ENCODE data around the gene TIMM23. TPM values are rescaled to one million over a fixed set of nuclear protein-coding genes. Genes with fewer than 3 reads are reported as not detected.

The TIMM23 gene
- total and polyA plus RNA-seq, 7 experiments from 2014 or later = 21.0 to 61.7 (median 25.8) TPM

DNA sequence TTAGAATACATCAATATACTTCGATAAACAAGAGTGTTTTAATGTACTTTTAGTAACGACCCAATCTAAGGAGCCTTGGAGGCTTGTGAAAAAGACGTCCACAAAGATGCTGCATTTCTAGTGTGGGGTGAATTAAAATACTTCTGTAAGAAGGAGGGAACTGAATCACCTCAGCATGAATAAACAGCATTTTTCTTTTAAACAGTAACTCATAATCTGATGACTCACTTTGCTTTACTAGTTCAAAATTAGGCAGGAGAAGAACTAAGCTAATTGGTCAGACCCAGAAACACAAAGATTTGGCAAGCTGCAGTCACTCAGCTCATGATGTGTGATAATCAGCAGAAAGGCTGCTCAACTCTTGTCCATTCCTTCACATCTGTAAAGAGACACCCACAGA, 33.9 kb downstream of the TIMM23 start:
- no peaks in the 10 kb centered on the region for H3K9me3 ChIP-seq (ENCODE audit: control insufficient read depth in 2 of 3, low read length in 3 of 3)
- H3K4me3 ChIP-seq (ENCODE audit: low read length) = no peak overlapping the region
- Mint-ChIP-seq H3K4me1 (peaks cover 0 to 3% (median 0%) of the 10 kb centered on the region in 7 donors), H3K4me3 (no peak overlapping the region), H3K27ac (peak overlapping the region in 3 of 9 donors; percentile 28 to 65 (median 64)), H3K9me3 (peaks cover 0 to 1% (median 0%) of the 10 kb centered on the region in 11 donors), H3K36me3 (peaks cover 11 to 54% (median 26%) of the 10 kb centered on the region in 5 donors), H3K27me3 (no peaks in the 10 kb centered on the region)
- no peaks in the 10 kb centered on the region for H3K27me3 ChIP-seq (ENCODE audit: control insufficient read depth in 2 of 2, insufficient read depth in 2 of 2, low read length in 2 of 2)
- intact Hi-C loops (cut with micrococcal nuclease) = no loop called here
- H3K27ac ChIP-seq (ENCODE audit: low read depth, low read length) = no peak overlapping the region
- H3K4me1 ChIP-seq (ENCODE audit: control insufficient read depth in 2 of 2, insufficient read depth in 2 of 2, low read length in 2 of 2) = no peaks in the 10 kb centered on the region
- ChIA-PET POLR2A (no interaction called here), CTCF (interaction anchor here (0.9 kb wide), 1 partner anchor 10 kb away, joined by 3 read pairs; no protein-coding TSS in a partner anchor)
- no peak for DNase-seq
- H3K36me3 ChIP-seq (ENCODE audit: control insufficient read depth in 2 of 3, insufficient read depth in 3 of 3, low read length in 3 of 3) = peaks cover 34 to 90% (median 53%) of the 10 kb centered on the region in 3 experiments
- ATAC-seq = no peak

DNA sequence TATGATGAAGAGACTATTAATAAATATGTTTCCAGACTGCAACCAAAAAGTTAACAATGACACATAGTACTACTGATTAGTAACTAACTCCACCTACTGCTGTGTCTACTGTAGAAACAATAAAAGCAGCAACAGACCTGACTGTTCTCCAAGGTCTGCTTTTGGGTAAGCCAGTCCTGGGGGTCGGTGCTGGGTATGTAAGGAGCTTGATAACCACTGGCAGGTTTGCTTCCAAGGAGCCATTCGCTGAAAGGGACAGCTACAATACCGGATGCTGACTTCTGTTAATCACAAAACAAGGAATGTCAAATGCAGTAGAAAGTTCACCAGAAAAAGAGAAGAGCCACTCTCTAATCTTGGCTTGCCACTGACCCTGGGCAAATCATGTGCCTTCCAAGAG, 40.5 kb downstream of the TIMM23 start:
- H3K9me3 Mint-ChIP-seq = peaks cover 0 to 1% (median 0%) of the 10 kb centered on the region in 11 donors
- no peak overlapping the region for H3K4me3 ChIP-seq (ENCODE audit: low read length)
- no peak overlapping the region for H3K27ac ChIP-seq (ENCODE audit: low read depth, low read length)
- peaks cover 3 to 18% (median 14%) of the 10 kb centered on the region in 7 donors for H3K4me1 Mint-ChIP-seq
- ATAC-seq (no peak), DNase-seq (no peak)
- intact Hi-C loops (cut with micrococcal nuclease) = no loop called here
- no peaks in the 10 kb centered on the region for H3K27me3 Mint-ChIP-seq
- CTCF ChIA-PET = no interaction called here
- H3K36me3 Mint-ChIP-seq = peaks cover 14 to 51% (median 29%) of the 10 kb centered on the region in 5 donors
- peak overlapping the region in 4 of 9 donors; percentile 14 to 31 (median 25) for H3K27ac Mint-ChIP-seq
- no peaks in the 10 kb centered on the region for H3K27me3 ChIP-seq (ENCODE audit: control insufficient read depth in 2 of 2, insufficient read depth in 2 of 2, low read length in 2 of 2)
- H3K4me3 Mint-ChIP-seq = no peak overlapping the region
- H3K36me3 ChIP-seq (ENCODE audit: control insufficient read depth in 2 of 3, insufficient read depth in 3 of 3, low read length in 3 of 3) = peaks cover 23 to 79% (median 63%) of the 10 kb centered on the region in 3 experiments
- H3K4me1 ChIP-seq (ENCODE audit: control insufficient read depth in 2 of 2, insufficient read depth in 2 of 2, low read length in 2 of 2) = no peaks in the 10 kb centered on the region
- no peaks in the 10 kb centered on the region for H3K9me3 ChIP-seq (ENCODE audit: control insufficient read depth in 2 of 3, low read length in 3 of 3)
- POLR2A ChIA-PET = interaction anchor here (0.8 kb wide), 1 partner anchor 17 kb away, joined by 3 read pairs; no protein-coding TSS in a partner anchor

DNA sequence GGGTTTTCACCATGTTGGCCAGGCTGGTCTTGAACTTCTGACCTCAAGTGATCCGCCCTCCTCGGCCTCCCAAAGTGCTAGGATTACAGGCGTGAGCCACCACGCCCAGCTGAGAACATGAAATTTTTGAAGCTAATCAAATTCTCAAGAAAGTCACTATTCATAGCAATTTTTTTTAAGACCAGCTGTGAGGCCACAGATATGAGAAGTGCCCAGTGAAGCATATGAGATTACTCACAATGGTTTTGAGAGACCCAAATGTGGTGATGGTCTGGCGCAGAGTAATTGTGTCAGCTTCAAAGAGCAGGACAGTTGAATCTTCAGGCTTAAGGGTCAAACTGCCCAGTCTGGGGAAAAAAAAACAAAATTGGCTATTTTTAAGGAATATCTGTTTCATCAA, 41.9 kb downstream of the TIMM23 start:
- Mint-ChIP-seq H3K4me1 (peaks cover 14 to 33% (median 25%) of the 10 kb centered on the region in 7 donors), H3K27me3 (no peaks in the 10 kb centered on the region), H3K27ac (peak overlapping the region in 3 of 9 donors; percentile 44 to 89 (median 65)), H3K4me3 (no peak overlapping the region), H3K36me3 (peaks cover 9 to 41% (median 19%) of the 10 kb centered on the region in 5 donors), H3K9me3 (peaks cover 0 to 1% (median 0%) of the 10 kb centered on the region in 11 donors)
- Histone ChIP-seq H3K4me1 (ENCODE audit: control insufficient read depth in 2 of 2, insufficient read depth in 2 of 2, low read length in 2 of 2) (peaks cover 7 to 9% of the 10 kb centered on the region in 2 donors), H3K4me3 (ENCODE audit: low read length) (no peak overlapping the region), H3K27me3 (ENCODE audit: control insufficient read depth in 2 of 2, insufficient read depth in 2 of 2, low read length in 2 of 2) (no peaks in the 10 kb centered on the region), H3K9me3 (ENCODE audit: control insufficient read depth in 2 of 3, low read length in 3 of 3) (no peaks in the 10 kb centered on the region), H3K27ac (ENCODE audit: low read depth, low read length) (no peak overlapping the region), H3K36me3 (ENCODE audit: control insufficient read depth in 2 of 3, insufficient read depth in 3 of 3, low read length in 3 of 3) (peaks cover 16 to 64% (median 49%) of the 10 kb centered on the region in 3 experiments)
- ATAC-seq = no peak
- intact Hi-C loops (cut with micrococcal nuclease) = no loop called here
- ChIA-PET CTCF (no interaction called here), POLR2A (no interaction called here)
- DNase-seq = no peak

DNA sequence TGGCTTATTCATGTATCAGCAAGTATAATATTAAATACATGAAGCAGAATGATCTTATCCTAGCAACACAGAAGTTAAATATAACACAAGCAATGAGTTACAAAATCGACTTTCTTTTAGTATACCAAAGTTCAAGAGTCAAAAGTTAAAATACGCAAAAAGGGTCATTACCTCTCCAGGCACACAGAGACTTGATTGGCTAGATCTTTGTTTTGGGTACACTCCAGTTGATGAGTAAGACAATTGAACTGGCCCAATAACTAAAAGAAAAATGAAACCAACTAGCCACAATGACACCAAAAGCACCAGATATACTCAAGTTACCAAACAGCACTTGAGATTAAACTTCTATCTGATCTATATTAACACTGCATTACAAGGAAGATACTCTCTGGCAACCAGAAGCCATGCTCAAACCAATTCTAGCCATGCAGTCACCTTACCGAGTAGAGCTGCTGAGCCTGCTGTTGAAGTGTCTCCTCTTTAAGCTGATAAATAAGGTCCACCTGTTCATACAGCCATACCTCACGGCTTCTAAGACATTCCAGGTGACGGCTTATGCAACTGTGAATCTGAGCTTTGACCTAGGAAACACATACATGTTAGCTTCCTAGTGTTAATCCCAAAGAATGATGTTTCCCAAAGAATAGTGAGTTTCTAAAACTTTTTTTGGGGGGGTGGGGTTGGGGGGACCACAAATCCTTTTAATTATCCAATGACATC, 42.6 kb downstream of the TIMM23 start:
- Mint-ChIP-seq H3K27me3 (no peaks in the 10 kb centered on the region), H3K36me3 (peaks cover 9 to 35% (median 14%) of the 10 kb centered on the region in 5 donors), H3K9me3 (peaks cover 0 to 1% (median 0%) of the 10 kb centered on the region in 11 donors), H3K4me3 (no peak overlapping the region), H3K27ac (peak overlapping the region in 4 of 9 donors; percentile 5 to 89 (median 60)), H3K4me1 (peaks cover 20 to 39% (median 32%) of the 10 kb centered on the region in 7 donors)
- ChIA-PET POLR2A (no interaction called here), CTCF (no interaction called here)
- no peak for DNase-seq
- H3K27ac ChIP-seq (ENCODE audit: low read depth, low read length) = no peak overlapping the region
- no peak for ATAC-seq
- H3K4me3 ChIP-seq (ENCODE audit: low read length) = no peak overlapping the region
- no peaks in the 10 kb centered on the region for H3K27me3 ChIP-seq (ENCODE audit: control insufficient read depth in 2 of 2, insufficient read depth in 2 of 2, low read length in 2 of 2)
- intact Hi-C loops (cut with micrococcal nuclease) = no loop called here
- H3K36me3 ChIP-seq (ENCODE audit: control insufficient read depth in 2 of 3, insufficient read depth in 3 of 3, low read length in 3 of 3) = peaks cover 16 to 58% (median 44%) of the 10 kb centered on the region in 3 experiments
- H3K4me1 ChIP-seq (ENCODE audit: control insufficient read depth in 2 of 2, insufficient read depth in 2 of 2, low read length in 2 of 2) = peaks cover 11 to 13% of the 10 kb centered on the region in 2 donors
- no peaks in the 10 kb centered on the region for H3K9me3 ChIP-seq (ENCODE audit: control insufficient read depth in 2 of 3, low read length in 3 of 3)

DNA sequence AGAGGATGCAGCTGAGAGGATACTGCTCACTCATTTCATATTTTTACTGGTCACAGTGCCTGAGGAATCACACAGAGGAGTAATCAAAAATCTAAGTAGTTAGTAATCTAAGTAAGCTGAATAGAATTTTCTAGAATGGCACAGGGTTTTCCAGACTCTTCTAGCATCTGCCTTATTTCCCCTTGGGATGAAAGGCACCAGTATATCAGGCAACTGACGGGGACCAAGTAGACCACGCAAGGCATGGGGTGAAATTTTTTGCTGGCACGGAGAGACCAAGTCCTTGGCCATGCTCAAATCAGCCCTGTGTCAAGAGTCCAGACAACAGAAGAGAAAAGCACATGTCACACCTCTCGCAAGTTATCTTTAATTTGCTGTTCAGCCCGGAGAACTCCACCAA, 43.9 kb downstream of the TIMM23 start:
- peaks cover 12 to 20% of the 10 kb centered on the region in 2 donors for H3K4me1 ChIP-seq (ENCODE audit: control insufficient read depth in 2 of 2, insufficient read depth in 2 of 2, low read length in 2 of 2)
- Mint-ChIP-seq H3K27ac (peak overlapping the region in 6 of 9 donors; percentile 12 to 89 (median 62)), H3K4me3 (no peak overlapping the region), H3K4me1 (peaks cover 26 to 53% (median 45%) of the 10 kb centered on the region in 7 donors), H3K9me3 (no peaks in the 10 kb centered on the region), H3K27me3 (no peaks in the 10 kb centered on the region), H3K36me3 (peaks cover 3 to 25% (median 14%) of the 10 kb centered on the region in 5 donors)
- CTCF ChIA-PET = interaction anchor here (1.4 kb wide), 1 partner anchor 10 kb away, joined by 3 read pairs; no protein-coding TSS in a partner anchor
- intact Hi-C loops (cut with micrococcal nuclease) = no loop called here
- POLR2A ChIA-PET = no interaction called here
- no peaks in the 10 kb centered on the region for H3K27me3 ChIP-seq (ENCODE audit: control insufficient read depth in 2 of 2, insufficient read depth in 2 of 2, low read length in 2 of 2)
- no peak overlapping the region for H3K27ac ChIP-seq (ENCODE audit: low read depth, low read length)
- H3K4me3 ChIP-seq (ENCODE audit: low read length) = no peak overlapping the region
- ATAC-seq (no peak), DNase-seq (no peak)
- no peaks in the 10 kb centered on the region for H3K9me3 ChIP-seq (ENCODE audit: control insufficient read depth in 2 of 3, low read length in 3 of 3)
- H3K36me3 ChIP-seq (ENCODE audit: control insufficient read depth in 2 of 3, insufficient read depth in 3 of 3, low read length in 3 of 3) = peaks cover 13 to 45% (median 34%) of the 10 kb centered on the region in 3 experiments

DNA sequence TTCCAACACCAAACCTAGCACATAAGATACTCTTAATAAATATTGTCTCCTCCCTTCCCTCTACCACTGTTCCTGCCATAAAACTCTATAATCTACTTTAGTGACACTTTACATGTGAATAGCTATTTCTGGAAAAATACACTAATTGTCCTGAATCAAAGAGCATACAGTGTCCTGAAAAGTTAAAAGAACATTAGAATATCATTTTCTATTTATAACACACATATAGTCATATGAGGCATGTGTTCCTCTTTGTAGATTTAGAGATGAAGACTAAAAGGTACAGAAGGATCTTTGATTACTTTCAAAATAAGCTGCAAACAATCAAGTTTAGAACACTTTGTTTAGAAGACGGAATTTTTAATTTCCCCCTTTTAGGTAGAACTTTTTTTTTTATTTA, 44.5 kb downstream of the TIMM23 start:
- peak overlapping the region in 7 of 9 donors; percentile 17 to 89 (median 61) for H3K27ac Mint-ChIP-seq
- intact Hi-C loops (cut with micrococcal nuclease) = no loop called here
- H3K4me1 Mint-ChIP-seq = peaks cover 29 to 59% (median 51%) of the 10 kb centered on the region in 7 donors

More for the DNA sequence above, 44.5 kb downstream of the TIMM23 start:
- Mint-ChIP-seq H3K4me3 (no peak overlapping the region), H3K27me3 (no peaks in the 10 kb centered on the region), H3K36me3 (peaks cover 3 to 25% (median 14%) of the 10 kb centered on the region in 5 donors), H3K9me3 (no peaks in the 10 kb centered on the region)
- H3K36me3 ChIP-seq (ENCODE audit: control insufficient read depth in 2 of 3, insufficient read depth in 3 of 3, low read length in 3 of 3) = peaks cover 13 to 41% (median 30%) of the 10 kb centered on the region in 3 experiments
- no peaks in the 10 kb centered on the region for H3K27me3 ChIP-seq (ENCODE audit: control insufficient read depth in 2 of 2, insufficient read depth in 2 of 2, low read length in 2 of 2)
- ChIA-PET CTCF (interaction anchor here (0.7 to 1.4 kb wide), 2 partner anchors 10 to 11 kb away, joined by 3 read pairs; no protein-coding TSS in a partner anchor), POLR2A (interaction anchor here (1.0 kb wide), 1 partner anchor 9 kb away, joined by 3 read pairs; no protein-coding TSS in a partner anchor)
- DNase-seq = no peak
- no peak overlapping the region for H3K4me3 ChIP-seq (ENCODE audit: low read length)
- H3K27ac ChIP-seq (ENCODE audit: low read depth, low read length) = no peak overlapping the region
- H3K9me3 ChIP-seq (ENCODE audit: control insufficient read depth in 2 of 3, low read length in 3 of 3) = no peaks in the 10 kb centered on the region
- no peak for ATAC-seq
- H3K4me1 ChIP-seq (ENCODE audit: control insufficient read depth in 2 of 2, insufficient read depth in 2 of 2, low read length in 2 of 2) = peaks cover 16 to 20% of the 10 kb centered on the region in 2 donors

All from naive thymus-derived CD4-positive, alpha-beta T cell (primary cell).